ENCODE data around the gene CARNS1. TPM values are rescaled to one million over a fixed set of nuclear protein-coding genes. Genes with fewer than 3 reads are reported as not detected.

CARNS1 gene
- total RNA-seq, 3 donors from 2014 or later, result 0.16 to 4.2 (median 0.66) TPM

DNA sequence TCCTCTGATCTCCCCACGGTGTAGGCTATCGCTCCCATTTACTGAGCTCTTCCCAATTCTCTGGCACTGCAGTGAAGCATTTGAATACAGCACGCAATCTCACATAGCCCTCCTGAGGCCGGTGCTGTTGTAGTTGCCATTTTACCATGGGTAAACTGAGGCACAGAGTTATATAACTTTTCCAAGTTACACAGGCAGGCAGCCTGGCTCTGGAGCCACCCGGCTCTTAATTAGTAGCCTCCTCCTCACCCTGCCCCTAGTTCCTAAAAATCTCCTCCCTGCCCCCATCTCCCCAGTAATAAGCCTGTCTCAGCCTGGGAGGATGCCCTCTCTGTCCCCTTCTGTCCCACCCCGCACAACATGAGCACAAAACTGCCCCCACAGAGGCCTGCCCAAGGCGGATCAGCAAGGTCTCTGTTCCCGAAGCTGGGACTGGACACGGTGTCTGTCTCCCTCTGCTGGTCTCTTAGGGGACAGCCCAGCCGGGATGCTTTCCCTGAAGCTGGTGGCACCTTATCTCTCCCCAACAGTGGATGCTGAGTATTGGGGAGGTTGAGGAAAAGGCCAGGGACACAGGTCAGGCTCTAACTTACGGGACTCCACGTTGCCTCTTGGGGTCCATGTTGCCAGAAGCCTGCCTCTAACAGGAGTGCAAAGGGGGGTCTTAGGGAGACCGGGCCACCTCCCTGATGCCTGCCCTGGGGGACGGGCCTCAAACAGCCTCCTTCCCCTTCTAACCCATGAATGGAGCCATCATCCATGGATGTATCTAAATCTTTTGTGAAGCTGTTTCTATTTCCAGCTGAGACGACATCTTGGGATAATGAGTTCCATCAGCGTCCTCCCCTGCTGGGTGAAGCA lies 33.0 kb upstream of the CARNS1 start:
- Histone ChIP-seq H3K36me3 (no peaks in the 10 kb centered on the region), H3K9me3 (no peaks in the 10 kb centered on the region), H3K27me3 (no peaks in the 10 kb centered on the region), H3K4me1 (no peaks in the 10 kb centered on the region), H3K27ac (no peak overlapping the region), H3K4me3 (no peak overlapping the region)
- TF ChIP-seq CTCF (IDR thresholded peaks at IDR 0.05) (peak; percentile 92 to 99 (median 98)), POLR2AphosphoS5 (IDR thresholded peaks at IDR 0.05) (peak in 2 of 3 donors; percentile 41 to 44), POLR2A (IDR thresholded peaks at IDR 0.05) (no peak)
- DNase-seq (ENCODE audit: low spot score in 2 of 2), result peak; percentile 74 to 80
- intact Hi-C loops (cut with DNase I; ENCODE audit: low total_unique reads), result no loop called here

DNA sequence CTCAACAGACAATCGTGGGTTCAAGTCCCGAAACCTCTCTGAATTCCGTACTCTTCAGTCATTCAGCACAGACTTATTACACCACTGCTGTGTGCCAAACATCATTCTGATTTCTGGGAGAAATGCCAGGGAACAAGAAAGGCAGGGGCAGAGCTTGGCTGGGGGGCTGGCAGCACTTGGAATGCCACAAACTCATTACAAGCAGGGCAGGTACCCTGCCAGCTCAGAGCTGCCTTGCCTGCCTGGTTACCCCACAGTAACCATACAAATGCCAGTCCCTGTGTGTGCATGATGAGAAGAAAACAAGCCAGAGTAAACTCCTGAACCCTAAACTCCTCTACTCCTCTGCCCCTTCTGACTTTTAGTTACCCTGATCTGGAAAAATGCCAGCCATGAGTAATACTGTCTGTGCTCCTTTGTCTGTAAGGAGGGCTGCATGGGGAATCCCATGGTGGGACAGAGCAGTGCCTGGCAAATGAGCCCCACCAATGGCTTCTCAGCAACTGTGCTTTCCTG lies 30.6 kb upstream of the CARNS1 start:
- TF ChIP-seq POLR2A (IDR thresholded peaks at IDR 0.05) (no peak), POLR2AphosphoS5 (IDR thresholded peaks at IDR 0.05) (no peak), CTCF (IDR thresholded peaks at IDR 0.05) (no peak)
- Histone ChIP-seq H3K4me1 (no peaks in the 10 kb centered on the region), H3K4me3 (no peak overlapping the region), H3K9me3 (no peaks in the 10 kb centered on the region), H3K36me3 (no peaks in the 10 kb centered on the region), H3K27ac (peak overlapping the region in 1 of 2 donors; percentile 3), H3K27me3 (no peaks in the 10 kb centered on the region)
- DNase-seq (ENCODE audit: low spot score in 2 of 2), result no peak
- intact Hi-C loops (cut with DNase I; ENCODE audit: low total_unique reads), result no loop called here

- TF ChIP-seq POLR2A (IDR thresholded peaks at IDR 0.05) (no peak), POLR2AphosphoS5 (IDR thresholded peaks at IDR 0.05) (no peak), CTCF (IDR thresholded peaks at IDR 0.05) (no peak)
Measured at GRCh38 chr11:67387069-67387468, 28.4 kb upstream of the CARNS1 start.

DNA sequence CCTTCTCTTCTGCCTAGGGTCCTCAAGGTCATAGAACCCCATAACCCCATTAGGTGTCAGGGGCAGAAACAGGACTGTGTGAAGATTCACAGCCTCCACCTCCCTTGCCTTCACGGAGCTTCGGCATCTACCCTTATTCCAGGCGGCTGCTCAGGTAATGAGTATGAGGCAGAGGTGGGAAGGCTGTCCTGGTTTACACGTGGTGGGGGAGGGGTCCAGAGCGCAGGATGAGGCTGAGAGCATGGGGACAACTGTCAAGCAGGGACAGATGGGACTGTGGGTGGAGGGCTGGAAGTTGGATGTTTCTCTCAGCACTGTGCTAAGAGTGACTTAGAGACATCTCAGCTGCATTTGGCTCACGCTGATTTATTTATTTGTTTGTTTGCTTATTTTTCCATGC lies 28.0 kb upstream of the CARNS1 start:
- no peak for DNase-seq (ENCODE audit: low spot score in 2 of 2)
- no peak for TF ChIP-seq POLR2A (IDR thresholded peaks at IDR 0.05)
- no peak for TF ChIP-seq CTCF (IDR thresholded peaks at IDR 0.05)
- TF ChIP-seq POLR2AphosphoS5 (IDR thresholded peaks at IDR 0.05), result no peak
- Histone ChIP-seq H3K4me1 (peaks cover 1 to 2% of the 10 kb centered on the region in 2 donors), H3K27me3 (no peaks in the 10 kb centered on the region), H3K9me3 (no peaks in the 10 kb centered on the region), H3K36me3 (no peaks in the 10 kb centered on the region), H3K27ac (no peak overlapping the region), H3K4me3 (no peak overlapping the region)
- intact Hi-C loops (cut with DNase I; ENCODE audit: low total_unique reads), result no loop called here

More at GRCh38 chr11:67387069-67387468, 28.4 kb upstream of the CARNS1 start:
- Histone ChIP-seq H3K36me3 (no peaks in the 10 kb centered on the region), H3K4me3 (no peak overlapping the region), H3K27me3 (no peaks in the 10 kb centered on the region), H3K9me3 (no peaks in the 10 kb centered on the region), H3K4me1 (no peaks in the 10 kb centered on the region), H3K27ac (no peak overlapping the region)
- intact Hi-C loops (cut with DNase I; ENCODE audit: low total_unique reads), result no loop called here
- no peak for DNase-seq (ENCODE audit: low spot score in 2 of 2)

- Histone ChIP-seq H3K4me1 (peaks cover 4% of the 10 kb centered on the region in 2 donors), H3K9me3 (no peaks in the 10 kb centered on the region), H3K36me3 (no peaks in the 10 kb centered on the region), H3K27ac (no peak overlapping the region), H3K27me3 (no peaks in the 10 kb centered on the region), H3K4me3 (no peak overlapping the region)
- intact Hi-C loops (cut with DNase I; ENCODE audit: low total_unique reads), result no loop called here
- no peak for DNase-seq (ENCODE audit: low spot score in 2 of 2)
- TF ChIP-seq POLR2AphosphoS5 (IDR thresholded peaks at IDR 0.05) (no peak), POLR2A (IDR thresholded peaks at IDR 0.05) (no peak), CTCF (IDR thresholded peaks at IDR 0.05) (peak in 2 of 3 donors; percentile 23 to 38)
Measured at GRCh38 chr11:67389477-67389876, 26.0 kb upstream of the CARNS1 start.

All from breast epithelium (tissue), 4 donors.